HEK293 (cell line): ENCODE data around the gene FOXP1.

Experiments used
- CTCF ChIA-PET: fragments of 350-600 bp; formaldehyde crosslinking; extraction: SDS; loops from one replicate; lab custom pipeline; 2021; ENCODE audit warnings: antibody characterized with exemption; lab: Yijun Ruan, JAX
- POLR2A ChIA-PET: fragments of 300-600 bp; formaldehyde crosslinking; extraction: SDS; loops from one replicate; lab custom pipeline; 2020; ENCODE audit warnings: antibody characterized with exemption, inconsistent platforms; lab: Yijun Ruan, JAX
- H3K27ac ChIP-seq: fragments of 200-500 bp; sonication (Bioruptor generic); 2 replicates; pipeline ENCODE4 v1.5.1; 2014; ENCODE audit warnings: low read depth, low read length, control low read depth, inconsistent platforms; ENCODE audit errors: extremely low read depth
- H3K36me3 ChIP-seq, 2 experiments: fragments of 200-500 bp in 1 of 2; sonication (Bioruptor generic) in 1 of 2; 1 replicate in 1 of 2; 2 replicates in 1 of 2; pipeline ENCODE4 v1.5.1; 2014 to 2017; ENCODE audit warnings: inconsistent platforms in 2 of 2, low read length in 2 of 2; ENCODE audit not compliant: control insufficient read depth in 2 of 2, insufficient read depth in 1 of 2
- H3K4me1 ChIP-seq: fragments of 200-500 bp; sonication (Bioruptor generic); 2 replicates; pipeline ENCODE4 v1.5.1; 2014; ENCODE audit warnings: mild to moderate bottlenecking, low read length, inconsistent platforms; ENCODE audit not compliant: control insufficient read depth, insufficient read depth
- H3K4me3 ChIP-seq: 2 replicates; pipeline ENCODE4 v1.5.1; 2011; ENCODE audit warnings: low read depth, mild to moderate bottlenecking, control low read depth, low read length, moderate library complexity
- H3K9me3 ChIP-seq: fragments of 200-500 bp; sonication (Bioruptor generic); 2 replicates; pipeline ENCODE4 v1.5.1; 2014; ENCODE audit warnings: low read depth, low read length, inconsistent platforms; ENCODE audit not compliant: control insufficient read depth, insufficient read depth
- INSM2 ChIP-seq: fragments of 450-650 bp; formaldehyde crosslinking; IDR thresholded peaks from 2 replicates; pipeline ENCODE4 v1.5.1; 2016; ENCODE audit warnings: missing biosample characterization, missing genetic modification characterization
- MEIS1 ChIP-seq: sonication (generic); formaldehyde crosslinking; IDR thresholded peaks from 2 replicates; pipeline ENCODE4 v1.8.1; 2022; ENCODE audit warnings: missing genetic modification reagents, mild to moderate bottlenecking, borderline replicate concordance
- OVOL3 ChIP-seq: fragments of 450-650 bp; formaldehyde crosslinking; IDR thresholded peaks from 2 replicates; pipeline ENCODE4 v1.5.1; 2016; ENCODE audit warnings: missing biosample characterization, missing genetic modification characterization
- REST ChIP-seq: fragments of 450-650 bp; formaldehyde crosslinking; IDR thresholded peaks from 2 replicates; pipeline ENCODE4 v1.5.1; 2016; ENCODE audit warnings: missing biosample characterization, missing genetic modification characterization
- TCF7L2 ChIP-seq: IDR thresholded peaks from 2 replicates; pipeline ENCODE4 v1.6.1; 2011; ENCODE audit warnings: low read depth, mild to moderate bottlenecking, inconsistent platforms, low read length, moderate library complexity, borderline replicate concordance
- WT1 ChIP-seq: fragments of 450-650 bp; formaldehyde crosslinking; IDR thresholded peaks from 2 replicates; pipeline ENCODE4 v1.5.1; 2016; ENCODE audit warnings: missing biosample characterization, missing genetic modification characterization
- ZBTB20 ChIP-seq: fragments of 450-650 bp; formaldehyde crosslinking; IDR thresholded peaks from 2 replicates; pipeline ENCODE4 v1.5.1; 2016; ENCODE audit warnings: missing biosample characterization, missing genetic modification characterization
- ZEB2 ChIP-seq: fragments of 450-650 bp; formaldehyde crosslinking; IDR thresholded peaks from 2 replicates; pipeline ENCODE4 v1.5.1; 2016; ENCODE audit warnings: missing biosample characterization, missing genetic modification characterization
- ZFP41 ChIP-seq: fragments of 450-650 bp; formaldehyde crosslinking; IDR thresholded peaks from 2 replicates; pipeline ENCODE4 v1.5.1; 2016; ENCODE audit warnings: missing biosample characterization, missing genetic modification characterization, borderline replicate concordance
- ZNF202 ChIP-seq: fragments of 450-650 bp; formaldehyde crosslinking; IDR thresholded peaks from 2 replicates; pipeline ENCODE4 v1.5.1; 2016; ENCODE audit warnings: missing biosample characterization, missing genetic modification characterization, borderline replicate concordance
- ZNF518A ChIP-seq: fragments of 450-650 bp; formaldehyde crosslinking; conservative IDR thresholded peaks from 2 replicates; pipeline ENCODE4 v1.5.1; 2016; ENCODE audit warnings: low read depth, missing biosample characterization, missing genetic modification characterization
- ZNF555 ChIP-seq: fragments of 450-650 bp; formaldehyde crosslinking; conservative IDR thresholded peaks from 2 replicates; pipeline ENCODE4 v1.5.1; 2017; ENCODE audit warnings: missing biosample characterization, mild to moderate bottlenecking, missing genetic modification characterization, inconsistent platforms
- ZNF610 ChIP-seq: fragments of 450-650 bp; formaldehyde crosslinking; IDR thresholded peaks from 2 replicates; pipeline ENCODE4 v1.5.1; 2016; ENCODE audit warnings: missing biosample characterization, missing genetic modification characterization, borderline replicate concordance
- ZNF645 ChIP-seq: fragments of 450-650 bp; formaldehyde crosslinking; IDR thresholded peaks from 2 replicates; pipeline ENCODE4; 2016; ENCODE audit warnings: missing biosample characterization, missing genetic modification characterization
- ZNF654 ChIP-seq: fragments of 450-650 bp; formaldehyde crosslinking; IDR thresholded peaks from 2 replicates; pipeline ENCODE4 v1.5.1; 2016; ENCODE audit warnings: low read depth, missing biosample characterization, missing genetic modification characterization
- ZNF658 ChIP-seq: fragments of 450-650 bp; formaldehyde crosslinking; IDR thresholded peaks from 2 replicates; pipeline ENCODE4; 2016; ENCODE audit warnings: missing biosample characterization, missing genetic modification characterization
- ZNF707 ChIP-seq: fragments of 450-650 bp; formaldehyde crosslinking; IDR thresholded peaks from 2 replicates; pipeline ENCODE4 v1.5.1; 2016; ENCODE audit warnings: missing biosample characterization, missing genetic modification characterization
- ZNF837 ChIP-seq: fragments of 450-650 bp; formaldehyde crosslinking; IDR thresholded peaks from 2 replicates; pipeline ENCODE4 v1.5.1; 2016; ENCODE audit warnings: missing biosample characterization, missing genetic modification characterization
- TF ChIP-seq, protein P1 (sequence below): fragments of 450-650 bp; formaldehyde crosslinking; IDR thresholded peaks from 2 replicates; pipeline ENCODE4 v1.5.1; 2017; ENCODE audit warnings: missing biosample characterization, missing genetic modification characterization

The FOXP1 gene

DNA sequence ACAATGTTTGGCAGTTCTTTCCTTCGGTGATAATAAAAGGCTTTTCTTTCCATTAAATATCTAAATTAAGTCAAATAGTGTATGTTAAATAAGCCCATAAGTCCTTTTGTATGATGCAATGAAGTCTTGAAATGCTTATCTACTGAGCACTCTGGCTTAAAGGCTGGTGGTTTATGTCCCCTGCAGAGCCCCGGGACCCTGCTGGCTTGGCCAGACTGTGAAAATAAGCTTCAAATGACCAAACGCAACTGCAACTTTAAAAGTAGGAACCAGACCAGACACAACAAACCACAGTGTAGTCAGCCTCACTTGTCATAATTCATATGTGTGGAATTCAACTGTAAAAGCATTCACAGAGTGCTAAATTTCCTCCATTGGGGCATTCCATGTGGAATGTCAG is 72.5 kb downstream of the FOXP1 start (continued):
- TF ChIP-seq INSM2 (tag by site-specific recombination) (no peak), ZNF654 (tag by site-specific recombination) (no peak), ZNF555 (no peak), ZEB2 (tag by site-specific recombination) (peak; percentile 31; the same call in 1 of the 2 replicates), ZNF518A (tag by site-specific recombination) (no peak), ZFP41 (tag by site-specific recombination) (no peak), MEIS1 (CRISPR knock-in tag) (no peak), ZNF610 (no peak), TCF7L2 (peak; percentile 54; the same call in 1 of the 2 replicates), WT1 (no peak), ZNF707 (tag by site-specific recombination) (no peak), OVOL3 (tag by site-specific recombination) (no peak), ZNF658 (tag by site-specific recombination) (no peak), ZNF202 (tag by site-specific recombination) (no peak), ZBTB20 (tag by site-specific recombination) (peak; percentile 96), ZNF645 (tag by site-specific recombination) (no peak)
- TF ChIP-seq, protein P1, sequence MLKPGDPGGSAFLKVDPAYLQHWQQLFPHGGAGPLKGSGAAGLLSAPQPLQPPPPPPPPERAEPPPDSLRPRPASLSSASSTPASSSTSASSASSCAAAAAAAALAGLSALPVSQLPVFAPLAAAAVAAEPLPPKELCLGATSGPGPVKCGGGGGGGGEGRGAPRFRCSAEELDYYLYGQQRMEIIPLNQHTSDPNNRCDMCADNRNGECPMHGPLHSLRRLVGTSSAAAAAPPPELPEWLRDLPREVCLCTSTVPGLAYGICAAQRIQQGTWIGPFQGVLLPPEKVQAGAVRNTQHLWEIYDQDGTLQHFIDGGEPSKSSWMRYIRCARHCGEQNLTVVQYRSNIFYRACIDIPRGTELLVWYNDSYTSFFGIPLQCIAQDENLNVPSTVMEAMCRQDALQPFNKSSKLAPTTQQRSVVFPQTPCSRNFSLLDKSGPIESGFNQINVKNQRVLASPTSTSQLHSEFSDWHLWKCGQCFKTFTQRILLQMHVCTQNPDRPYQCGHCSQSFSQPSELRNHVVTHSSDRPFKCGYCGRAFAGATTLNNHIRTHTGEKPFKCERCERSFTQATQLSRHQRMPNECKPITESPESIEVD, result peak; percentile 79

- TF ChIP-seq REST (tag by site-specific recombination) (0 out of 2 replicates have a peak, but pooled peaks have one; percentile 31), ZNF837 (tag by site-specific recombination) (no peak)
- no peak overlapping the region for H3K27ac ChIP-seq
- 0 out of 2 replicates have a peak, but pooled peaks cover 10% of the 10 kb centered on the region for H3K4me1 ChIP-seq
- no peaks in the 10 kb centered on the region for H3K9me3 ChIP-seq
- CTCF ChIA-PET, result interaction anchor here (0.7 to 1.1 kb wide), 4 partner anchors 85 to 906 kb away, joined by 3 to 18 read pairs (median 4); no protein-coding TSS in a partner anchor
- POLR2A ChIA-PET, result interaction anchor here (1.0 to 2.0 kb wide), 3 partner anchors 41 to 75 kb away, joined by 3 to 8 read pairs (median 3); partner anchors contain the start of gene FOXP1
- H3K36me3 ChIP-seq, result no peaks in the 10 kb centered on the region
- no peak overlapping the region for H3K4me3 ChIP-seq
Measured at GRCh38 chr3:71510510-71510909, 73.0 kb downstream of the FOXP1 start.
